G401.6 (cell line): ENCODE measurements around the gene CCNA1.

Experiments
- FAIRE-seq: peaks from 2 replicates; lab custom pipeline; 2012; peaks lifted over from hg19 to GRCh38; lab: Jason Lieb, UNC

The CCNA1 gene

GRCh38 chr13:36432106-36432544, at the start of gene CCNA1:
Gene CCNA1 (plus strand): TSS chr13:36432495. CDS start chr13:36433057, 562 bp downstream.
- FAIRE-seq, result no peak

- FAIRE-seq, result no peak
These were observed 46.8 kb upstream of the CCNA1 start for GRCh38 chr13:36385489-36385888.

- no peak for FAIRE-seq
These were observed 37.0 kb upstream of the CCNA1 start for GRCh38 chr13:36395280-36395679.

GRCh38 chr13:36405151-36405550, 27.1 kb upstream of the CCNA1 start:
- no peak for FAIRE-seq

GRCh38 chr13:36412736-36413135, 19.6 kb upstream of the CCNA1 start:
- FAIRE-seq, result no peak

GRCh38 chr13:36413161-36413560, 19.1 kb upstream of the CCNA1 start:
- no peak for FAIRE-seq

- no peak for FAIRE-seq
These were observed 17.8 kb upstream of the CCNA1 start for GRCh38 chr13:36414461-36414860.

- no peak for FAIRE-seq
These were observed 15.0 kb upstream of the CCNA1 start for GRCh38 chr13:36417331-36417730.

GRCh38 chr13:36418022-36418805, 14.1 kb upstream of the CCNA1 start:
- FAIRE-seq, result no peak

GRCh38 chr13:36420437-36420891, 11.8 kb upstream of the CCNA1 start:
- FAIRE-seq, result peak; percentile 42

GRCh38 chr13:36421447-36421846, 10.8 kb upstream of the CCNA1 start:
- FAIRE-seq, result no peak

- no peak for FAIRE-seq
These were observed 4.2 kb upstream of the CCNA1 start for GRCh38 chr13:36428086-36428485.

GRCh38 chr13:36430247-36431203, 1.8 kb upstream of the CCNA1 start:
- FAIRE-seq, result no peak

GRCh38 chr13:36431204-36432105, 840 bp upstream of the CCNA1 start:
- no peak for FAIRE-seq

- no peak for FAIRE-seq
These were observed 4.5 kb downstream of the CCNA1 start for GRCh38 chr13:36436811-36437210.

GRCh38 chr13:36438594-36439483, 6.5 kb downstream of the CCNA1 start:
- FAIRE-seq, result no peak

GRCh38 chr13:36445278-36445677, 13.0 kb downstream of the CCNA1 start:
- FAIRE-seq, result no peak

GRCh38 chr13:36445891-36446351, 13.6 kb downstream of the CCNA1 start:
- no peak for FAIRE-seq

- no peak for FAIRE-seq
These were observed 15.2 kb downstream of the CCNA1 start for GRCh38 chr13:36447501-36447900.

GRCh38 chr13:36450534-36450933, 18.2 kb downstream of the CCNA1 start:
- FAIRE-seq, result no peak

- FAIRE-seq, result no peak
These were observed 21.2 kb downstream of the CCNA1 start for GRCh38 chr13:36453516-36453915.
